ENCODE measurements around the gene SECISBP2L.

DNA sequence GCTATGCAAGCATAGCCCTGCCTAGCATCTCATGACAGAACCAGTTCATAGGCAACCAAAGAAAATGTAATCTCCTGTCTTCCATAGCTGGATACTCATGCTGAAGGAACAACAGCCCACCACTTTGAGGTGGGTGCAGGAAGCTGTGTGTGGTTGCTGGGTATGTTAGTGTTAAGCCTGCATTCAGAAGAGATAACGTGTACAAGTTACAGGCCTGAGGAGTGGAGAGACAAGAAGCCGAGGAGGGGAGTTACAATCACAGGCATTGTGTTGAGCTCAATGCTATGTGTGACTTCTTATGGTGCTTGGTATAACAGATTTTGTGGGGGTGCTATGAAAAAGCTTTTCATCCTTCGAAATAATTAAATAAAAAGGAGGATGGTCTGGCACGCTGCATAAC, 42.8 kb upstream of the SECISBP2L start:
- TF ChIP-seq, protein P1, sequence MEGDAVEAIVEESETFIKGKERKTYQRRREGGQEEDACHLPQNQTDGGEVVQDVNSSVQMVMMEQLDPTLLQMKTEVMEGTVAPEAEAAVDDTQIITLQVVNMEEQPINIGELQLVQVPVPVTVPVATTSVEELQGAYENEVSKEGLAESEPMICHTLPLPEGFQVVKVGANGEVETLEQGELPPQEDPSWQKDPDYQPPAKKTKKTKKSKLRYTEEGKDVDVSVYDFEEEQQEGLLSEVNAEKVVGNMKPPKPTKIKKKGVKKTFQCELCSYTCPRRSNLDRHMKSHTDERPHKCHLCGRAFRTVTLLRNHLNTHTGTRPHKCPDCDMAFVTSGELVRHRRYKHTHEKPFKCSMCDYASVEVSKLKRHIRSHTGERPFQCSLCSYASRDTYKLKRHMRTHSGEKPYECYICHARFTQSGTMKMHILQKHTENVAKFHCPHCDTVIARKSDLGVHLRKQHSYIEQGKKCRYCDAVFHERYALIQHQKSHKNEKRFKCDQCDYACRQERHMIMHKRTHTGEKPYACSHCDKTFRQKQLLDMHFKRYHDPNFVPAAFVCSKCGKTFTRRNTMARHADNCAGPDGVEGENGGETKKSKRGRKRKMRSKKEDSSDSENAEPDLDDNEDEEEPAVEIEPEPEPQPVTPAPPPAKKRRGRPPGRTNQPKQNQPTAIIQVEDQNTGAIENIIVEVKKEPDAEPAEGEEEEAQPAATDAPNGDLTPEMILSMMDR (IDR thresholded peaks at IDR 0.05; ENCODE audit: insufficient read depth, low read length, poor library complexity, severe bottlenecking): no peak
- no peak for TF ChIP-seq EZH2phosphoT487 (conservative IDR thresholded peaks at IDR 0.05; ENCODE audit: low read length)
